Measurements from ENCODE around the gene CCDC102A.

Gene CCDC102A

GRCh38 chr16:57540906-57541753 lies 4.8 kb upstream of the CCDC102A start:
- TF ChIP-seq NFIC (IDR thresholded peaks at IDR 0.05) (no peak), CEBPB (IDR thresholded peaks at IDR 0.05) (no peak), USF1 (IDR thresholded peaks at IDR 0.05) (no peak), CREB1 (IDR thresholded peaks at IDR 0.05; ENCODE audit: low read depth) (no peak), REST (IDR thresholded peaks at IDR 0.05; ENCODE audit: low read depth) (no peak), EGR1 (IDR thresholded peaks at IDR 0.05) (no peak), ZBTB7A (IDR thresholded peaks at IDR 0.05; ENCODE audit: low read depth) (no peak), RAD21 (IDR thresholded peaks at IDR 0.05; ENCODE audit: low read depth) (no peak), YY1 (IDR thresholded peaks at IDR 0.05; ENCODE audit: low read depth) (no peak), TEAD4 (IDR thresholded peaks at IDR 0.05) (no peak), TAF1 (IDR thresholded peaks at IDR 0.05; ENCODE audit: low read depth) (no peak)

GRCh38 chr16:57540387-57540786 lies 4.0 kb upstream of the CCDC102A start:
- no peak for TF ChIP-seq TEAD4 (IDR thresholded peaks at IDR 0.05)
- TF ChIP-seq CEBPB (IDR thresholded peaks at IDR 0.05), result no peak
- no peak for TF ChIP-seq YY1 (IDR thresholded peaks at IDR 0.05; ENCODE audit: low read depth)
- no peak for TF ChIP-seq TCF12 (IDR thresholded peaks at IDR 0.05; ENCODE audit: low read depth)
- TF ChIP-seq EP300 (IDR thresholded peaks at IDR 0.05; ENCODE audit: borderline replicate concordance), result no peak
- no peak for TF ChIP-seq NFIC (IDR thresholded peaks at IDR 0.05)
- TF ChIP-seq TAF1 (IDR thresholded peaks at IDR 0.05; ENCODE audit: low read depth), result no peak
- no peak for TF ChIP-seq USF1 (IDR thresholded peaks at IDR 0.05)
- TF ChIP-seq RAD21 (IDR thresholded peaks at IDR 0.05; ENCODE audit: low read depth), result no peak
- no peak for TF ChIP-seq MAX (IDR thresholded peaks at IDR 0.05)
- no peak for TF ChIP-seq FOXM1 (IDR thresholded peaks at IDR 0.05; ENCODE audit: borderline replicate concordance, low read depth)
- TF ChIP-seq ZBTB7A (IDR thresholded peaks at IDR 0.05; ENCODE audit: low read depth), result no peak
- TF ChIP-seq EGR1 (IDR thresholded peaks at IDR 0.05), result no peak
- TF ChIP-seq REST (IDR thresholded peaks at IDR 0.05; ENCODE audit: low read depth), result no peak
- TF ChIP-seq CREB1 (IDR thresholded peaks at IDR 0.05; ENCODE audit: low read depth), result no peak

- TF ChIP-seq EP300 (IDR thresholded peaks at IDR 0.05; ENCODE audit: borderline replicate concordance) (no peak), CEBPB (IDR thresholded peaks at IDR 0.05) (no peak), ZBTB7A (IDR thresholded peaks at IDR 0.05; ENCODE audit: low read depth) (no peak), TEAD4 (IDR thresholded peaks at IDR 0.05) (no peak), TAF1 (IDR thresholded peaks at IDR 0.05; ENCODE audit: low read depth) (no peak), EGR1 (IDR thresholded peaks at IDR 0.05) (no peak), REST (IDR thresholded peaks at IDR 0.05; ENCODE audit: low read depth) (no peak), MAX (IDR thresholded peaks at IDR 0.05) (no peak), NFIC (IDR thresholded peaks at IDR 0.05) (no peak), USF1 (IDR thresholded peaks at IDR 0.05) (no peak), YY1 (IDR thresholded peaks at IDR 0.05; ENCODE audit: low read depth) (no peak), FOXM1 (IDR thresholded peaks at IDR 0.05; ENCODE audit: borderline replicate concordance, low read depth) (no peak), CREB1 (IDR thresholded peaks at IDR 0.05; ENCODE audit: low read depth) (no peak), RAD21 (IDR thresholded peaks at IDR 0.05; ENCODE audit: low read depth) (no peak), TCF12 (IDR thresholded peaks at IDR 0.05; ENCODE audit: low read depth) (no peak)
Measured at GRCh38 chr16:57539072-57539796, 2.9 kb upstream of the CCDC102A start.
